GM12873 (cell line): ENCODE results near the gene ALPL.

Experiments used
- TF ChIP-seq, protein P1 (sequence below): IDR thresholded peaks from 2 replicates; pipeline ENCODE4 v1.5.1; 2012; ENCODE audit warnings: low read depth, mild to moderate bottlenecking, moderate library complexity, low read length, control low read depth; ENCODE audit not compliant: insufficient read depth; ENCODE audit errors: missing control alignments

The ALPL gene

GRCh38 chr1:21577324-21577723 is 68.1 kb downstream of the ALPL start:
- TF ChIP-seq, protein P1, sequence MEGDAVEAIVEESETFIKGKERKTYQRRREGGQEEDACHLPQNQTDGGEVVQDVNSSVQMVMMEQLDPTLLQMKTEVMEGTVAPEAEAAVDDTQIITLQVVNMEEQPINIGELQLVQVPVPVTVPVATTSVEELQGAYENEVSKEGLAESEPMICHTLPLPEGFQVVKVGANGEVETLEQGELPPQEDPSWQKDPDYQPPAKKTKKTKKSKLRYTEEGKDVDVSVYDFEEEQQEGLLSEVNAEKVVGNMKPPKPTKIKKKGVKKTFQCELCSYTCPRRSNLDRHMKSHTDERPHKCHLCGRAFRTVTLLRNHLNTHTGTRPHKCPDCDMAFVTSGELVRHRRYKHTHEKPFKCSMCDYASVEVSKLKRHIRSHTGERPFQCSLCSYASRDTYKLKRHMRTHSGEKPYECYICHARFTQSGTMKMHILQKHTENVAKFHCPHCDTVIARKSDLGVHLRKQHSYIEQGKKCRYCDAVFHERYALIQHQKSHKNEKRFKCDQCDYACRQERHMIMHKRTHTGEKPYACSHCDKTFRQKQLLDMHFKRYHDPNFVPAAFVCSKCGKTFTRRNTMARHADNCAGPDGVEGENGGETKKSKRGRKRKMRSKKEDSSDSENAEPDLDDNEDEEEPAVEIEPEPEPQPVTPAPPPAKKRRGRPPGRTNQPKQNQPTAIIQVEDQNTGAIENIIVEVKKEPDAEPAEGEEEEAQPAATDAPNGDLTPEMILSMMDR = no peak

GRCh38 chr1:21577933-21578332 is 68.7 kb downstream of the ALPL start:
- TF ChIP-seq, protein P1 = no peak

- TF ChIP-seq, protein P1 = no peak
Measured at GRCh38 chr1:21579791-21580190, 70.6 kb downstream of the ALPL start.

DNA sequence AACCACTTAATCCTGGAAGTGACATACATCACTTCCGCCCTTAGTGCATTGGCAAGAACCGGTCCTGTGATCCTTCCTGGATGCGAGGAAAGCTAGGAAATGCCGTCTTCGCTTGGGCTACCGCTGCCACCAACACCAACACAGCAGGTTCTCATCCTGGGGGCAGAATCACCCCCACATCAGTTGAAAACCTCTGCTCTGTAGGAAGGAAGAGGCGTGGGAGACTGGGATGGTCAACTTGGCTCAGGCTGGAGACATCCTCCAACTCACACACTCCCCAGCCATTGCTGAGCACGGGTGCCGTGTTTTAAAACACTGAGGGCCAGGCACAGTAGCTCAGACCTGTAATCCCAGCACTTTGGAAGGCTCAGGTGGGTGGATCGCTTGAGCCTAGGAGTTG is 74.9 kb downstream of the ALPL start:
- TF ChIP-seq, protein P1 = no peak

DNA sequence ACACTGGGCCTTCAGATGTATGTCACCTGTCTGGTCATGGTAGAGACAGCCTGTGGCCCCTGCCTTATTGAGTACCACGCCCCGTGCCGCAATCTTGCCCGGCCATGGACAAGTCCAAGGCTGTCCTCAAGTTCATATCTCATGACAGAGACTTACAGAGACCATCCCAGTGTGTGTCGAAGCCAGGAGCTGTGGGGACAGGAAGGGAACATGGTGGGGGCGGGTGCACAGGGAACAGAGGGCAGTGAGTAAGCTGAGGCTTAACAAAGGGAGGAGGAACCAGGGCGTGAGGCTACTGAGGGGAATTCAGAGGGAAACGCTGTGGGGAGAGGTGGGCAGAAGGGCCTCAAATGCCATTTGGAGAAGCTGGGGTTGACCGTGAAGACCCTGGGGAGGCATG is 75.8 kb downstream of the ALPL start:
- TF ChIP-seq, protein P1 = no peak

DNA sequence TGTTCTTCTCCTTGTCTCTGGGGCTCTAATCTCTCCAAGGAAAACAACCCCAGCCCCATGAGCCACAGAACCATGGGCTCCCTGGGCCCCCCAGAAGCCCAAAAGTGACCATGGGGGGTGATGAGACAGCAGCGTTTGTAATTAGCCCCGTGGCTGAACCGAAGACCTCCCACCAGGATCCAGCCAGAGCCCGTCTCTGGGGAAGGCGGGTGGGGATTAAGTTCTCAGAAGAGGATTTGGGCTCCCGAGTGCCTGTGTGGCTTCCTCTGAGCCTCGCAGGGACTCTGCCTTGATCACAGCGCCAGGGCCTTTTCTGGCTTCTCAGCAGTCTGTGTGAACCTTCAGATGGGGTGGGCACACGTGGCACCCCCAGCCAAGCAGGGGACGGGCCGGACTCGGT is 77.0 kb downstream of the ALPL start:
- TF ChIP-seq, protein P1 = no peak

DNA sequence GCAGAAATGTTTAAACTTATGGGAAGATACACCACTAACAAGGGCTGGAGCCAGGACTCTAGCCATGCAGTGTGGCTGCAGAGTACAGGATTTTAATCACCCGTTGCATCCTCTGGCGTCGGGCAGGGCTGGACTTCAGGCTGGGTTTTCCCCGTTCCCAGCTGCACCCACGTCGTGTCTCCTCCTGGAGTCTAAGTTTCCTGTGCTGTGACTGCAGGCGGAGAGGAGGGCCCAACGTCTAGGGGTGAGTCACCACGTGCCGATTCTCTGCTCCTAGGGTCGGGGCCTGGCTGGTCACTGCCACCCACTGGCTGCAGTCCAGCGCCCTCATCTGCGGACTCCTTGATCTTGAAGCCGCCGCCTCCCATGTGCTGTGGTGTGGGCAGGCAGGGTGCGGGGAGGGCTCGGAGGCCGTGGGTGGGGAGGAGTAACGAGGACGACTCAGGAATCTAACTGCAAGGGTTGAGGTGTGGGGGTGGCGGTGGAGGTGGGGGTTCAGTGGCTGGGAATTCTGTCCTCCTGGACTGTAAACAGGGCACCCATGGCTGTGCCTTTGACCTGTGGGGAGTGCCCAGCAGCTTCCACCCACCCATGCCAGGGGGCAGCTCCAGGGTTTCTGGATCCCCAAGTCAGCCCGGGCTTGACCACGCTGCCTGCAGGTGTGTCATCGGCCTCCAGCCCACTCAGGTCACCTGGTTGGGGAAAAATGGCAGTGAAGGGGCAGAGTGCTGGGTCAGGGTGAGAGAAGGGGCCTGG is 77.8 kb downstream of the ALPL start:
- TF ChIP-seq, protein P1 = no peak
